ENCODE data around the gene STK11IP. TPM values are rescaled to one million over a fixed set of nuclear protein-coding genes. Genes with fewer than 3 reads are reported as not detected.

The STK11IP gene
- total RNA-seq, 1 donor from 2014 or later = 25.7 TPM

- no peaks in the 10 kb centered on the region for H3K27me3 ChIP-seq
- H3K27ac ChIP-seq = no peak overlapping the region
- TF ChIP-seq CTCF (IDR thresholded peaks at IDR 0.05) = no peak
- intact Hi-C loops (cut with DNase I) = no loop called here
- no peaks in the 10 kb centered on the region for H3K9me3 ChIP-seq
- no peak for DNase-seq
- no peak for ATAC-seq
- H3K4me1 ChIP-seq = peaks cover 17% of the 10 kb centered on the region
- no peak overlapping the region for H3K4me3 ChIP-seq
- H3K36me3 ChIP-seq = no peaks in the 10 kb centered on the region
Measured at GRCh38 chr2:219642069-219642454, 44.4 kb downstream of the STK11IP start.

- Histone ChIP-seq H3K27me3 (no peaks in the 10 kb centered on the region), H3K36me3 (no peaks in the 10 kb centered on the region), H3K4me3 (no peak overlapping the region), H3K4me1 (peaks cover 17% of the 10 kb centered on the region), H3K27ac (no peak overlapping the region), H3K9me3 (no peaks in the 10 kb centered on the region)
- DNase-seq = peak; percentile 98
- ATAC-seq = peak; percentile 96
- TF ChIP-seq CTCF (IDR thresholded peaks at IDR 0.05) = peak; percentile 99
- intact Hi-C loops (cut with DNase I) = no loop called here
Measured at GRCh38 chr2:219642465-219643083, 44.9 kb downstream of the STK11IP start.

- Histone ChIP-seq H3K27me3 (no peaks in the 10 kb centered on the region), H3K9me3 (no peaks in the 10 kb centered on the region), H3K4me3 (no peak overlapping the region), H3K27ac (no peak overlapping the region), H3K36me3 (no peaks in the 10 kb centered on the region), H3K4me1 (peaks cover 17% of the 10 kb centered on the region)
- no peak for TF ChIP-seq CTCF (IDR thresholded peaks at IDR 0.05)
- DNase-seq = no peak
- no peak for ATAC-seq
- intact Hi-C loops (cut with DNase I) = no loop called here
Measured at GRCh38 chr2:219643084-219643473, 45.4 kb downstream of the STK11IP start.

- Histone ChIP-seq H3K4me3 (no peak overlapping the region), H3K9me3 (no peaks in the 10 kb centered on the region), H3K27me3 (no peaks in the 10 kb centered on the region), H3K36me3 (no peaks in the 10 kb centered on the region), H3K27ac (no peak overlapping the region), H3K4me1 (peaks cover 17% of the 10 kb centered on the region)
- DNase-seq (no peak), ATAC-seq (no peak)
- no peak for TF ChIP-seq CTCF (IDR thresholded peaks at IDR 0.05)
- intact Hi-C loops (cut with DNase I) = no loop called here
Measured at GRCh38 chr2:219643788-219644398, 46.2 kb downstream of the STK11IP start.

- peak; percentile 56 for ATAC-seq
- Histone ChIP-seq H3K4me3 (no peak overlapping the region), H3K9me3 (no peaks in the 10 kb centered on the region), H3K27me3 (peaks cover 7% of the 10 kb centered on the region), H3K27ac (peak overlapping the region; percentile 48), H3K4me1 (peaks cover 17% of the 10 kb centered on the region), H3K36me3 (no peaks in the 10 kb centered on the region)
- intact Hi-C loops (cut with DNase I) = no loop called here
- peak; percentile 82 for DNase-seq
- TF ChIP-seq CTCF (IDR thresholded peaks at IDR 0.05) = no peak
Measured at GRCh38 chr2:219644801-219645480, 47.3 kb downstream of the STK11IP start.

Data from upper lobe of right lung (tissue), 1 donor.